D341Med (cell line): ENCODE results near the gene GLYR1.

Experiments used
- DNase-seq: peaks from one replicate; pipeline ENCODE4 v3.0.0; 2012; ENCODE audit warnings: low spot score

GLYR1 gene

GRCh38 chr16:4879049-4879448 lies 32.0 kb upstream of the GLYR1 start:
- no peak for DNase-seq

DNA sequence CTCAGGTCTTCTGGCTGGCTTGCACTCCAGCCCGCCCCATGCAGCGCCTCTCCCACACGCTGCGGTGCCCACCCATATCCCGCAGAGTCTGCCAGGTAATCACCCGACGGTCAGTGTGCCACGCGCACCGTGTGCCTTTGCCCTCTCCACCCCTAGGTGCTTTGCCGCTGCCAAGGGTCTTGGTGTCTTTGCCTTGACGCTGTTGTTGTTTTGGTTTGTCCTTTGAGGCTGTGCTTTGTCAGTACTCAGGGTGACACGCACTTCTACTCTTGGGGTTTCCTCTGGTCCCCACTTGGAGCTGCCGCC lies 30.2 kb upstream of the GLYR1 start:
- no peak for DNase-seq

- no peak for DNase-seq
These were observed 29.7 kb upstream of the GLYR1 start for GRCh38 chr16:4876646-4877379.

- no peak for DNase-seq
These were observed 27.6 kb upstream of the GLYR1 start for GRCh38 chr16:4874666-4875065.

- DNase-seq, result no peak
These were observed 26.0 kb upstream of the GLYR1 start for GRCh38 chr16:4873091-4873490.

DNA sequence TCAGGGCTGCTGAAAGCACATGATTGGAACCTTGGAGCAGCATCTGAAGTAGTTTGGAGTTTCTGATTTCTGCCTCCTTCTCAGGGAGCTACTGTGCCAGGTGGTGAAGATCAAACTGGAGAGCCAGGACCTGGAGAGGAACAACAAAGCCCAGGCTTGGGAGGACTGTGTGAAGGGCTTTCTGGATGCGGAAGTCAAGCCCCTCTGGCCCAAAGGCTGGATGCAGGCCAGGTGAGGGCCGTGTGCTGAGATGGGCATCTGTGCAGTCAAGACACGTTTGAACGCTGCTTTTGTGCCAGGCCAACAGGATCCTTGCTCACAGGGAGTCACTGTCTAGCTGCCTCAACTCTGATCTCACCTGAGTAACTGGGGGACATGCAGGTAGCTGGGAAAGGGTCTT lies 24.0 kb upstream of the GLYR1 start:
- DNase-seq, result no peak

DNA sequence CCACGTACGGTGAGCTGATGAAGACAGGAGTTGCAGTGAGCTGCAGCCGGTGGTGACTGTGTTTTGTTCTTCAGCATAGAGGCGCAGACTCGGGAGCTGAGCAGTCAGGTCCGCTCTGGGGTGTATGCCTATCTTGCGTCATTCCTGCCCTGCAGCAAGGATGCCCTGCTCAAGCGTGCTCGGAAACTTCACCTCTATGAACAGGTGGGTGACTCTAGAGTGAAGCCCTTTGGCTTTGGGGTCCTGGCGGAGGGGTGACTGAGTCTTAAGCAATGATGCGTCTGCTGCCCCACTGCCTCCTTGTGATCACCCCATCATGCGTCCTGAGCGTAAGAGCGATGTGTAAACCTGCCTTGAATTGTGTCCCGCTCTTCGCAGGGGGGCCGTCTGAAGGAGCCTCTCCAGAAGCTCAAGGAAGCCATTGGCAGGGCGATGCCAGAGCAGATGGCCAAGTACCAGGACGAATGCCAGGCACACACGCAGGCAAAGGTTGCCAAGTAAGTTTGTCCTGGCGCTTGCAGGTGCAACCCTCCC lies 23.1 kb upstream of the GLYR1 start:
- no peak for DNase-seq

GRCh38 chr16:4869147-4869805 lies 22.2 kb upstream of the GLYR1 start:
- no peak for DNase-seq

DNA sequence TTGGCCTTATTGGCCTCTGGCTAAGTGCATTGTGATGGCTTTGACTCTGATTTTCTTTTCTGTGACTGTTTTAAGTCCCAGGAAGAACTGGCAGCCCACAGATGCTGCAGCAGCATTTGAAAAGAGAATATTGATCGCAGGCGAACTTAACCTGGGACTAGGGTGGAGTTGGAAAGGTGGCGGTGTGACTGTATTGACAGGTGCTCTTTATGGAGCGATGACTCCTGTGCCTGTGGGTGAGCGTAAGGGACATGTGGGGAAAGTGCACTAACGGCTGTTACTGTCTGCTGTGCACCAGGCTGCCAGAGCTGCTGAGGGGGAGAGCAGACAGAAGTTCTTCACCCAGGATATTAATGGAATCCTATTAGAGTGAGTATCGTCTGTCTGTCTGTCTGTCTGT lies 21.4 kb upstream of the GLYR1 start:
- no peak for DNase-seq

GRCh38 chr16:4868026-4868425 lies 20.9 kb upstream of the GLYR1 start:
- DNase-seq, result no peak

- DNase-seq, result no peak
These were observed 19.5 kb upstream of the GLYR1 start for GRCh38 chr16:4866586-4866985.

DNA sequence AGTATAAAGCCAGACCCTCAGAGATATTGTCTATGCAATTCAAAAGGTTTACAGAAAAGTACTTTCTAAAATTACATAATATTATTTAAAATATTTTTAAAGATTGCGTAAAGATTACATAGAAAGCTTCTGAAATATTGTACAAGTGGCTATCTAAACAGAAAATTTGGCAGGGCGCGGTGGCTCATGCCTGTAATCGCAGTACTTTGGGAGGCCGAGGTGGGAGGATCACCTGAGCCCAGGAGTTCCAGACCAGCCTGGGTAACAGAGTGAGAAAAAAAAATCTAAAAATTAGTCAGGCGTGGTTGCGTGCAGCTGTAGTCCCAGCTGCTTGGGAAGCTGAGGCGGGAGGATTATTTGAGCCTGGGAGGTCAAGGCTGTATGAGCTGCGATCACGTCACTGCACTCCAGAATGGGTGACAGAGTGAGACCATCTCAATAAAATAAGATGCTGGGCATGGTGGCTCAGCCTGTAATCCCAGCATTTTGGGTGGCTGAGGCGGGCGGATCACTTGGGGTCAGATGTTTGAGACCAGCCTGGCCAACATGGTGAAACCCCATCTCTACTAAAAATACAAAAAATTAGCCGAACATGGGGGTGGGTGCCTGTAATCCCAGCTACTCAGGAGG lies 18.3 kb upstream of the GLYR1 start:
- no peak for DNase-seq

DNA sequence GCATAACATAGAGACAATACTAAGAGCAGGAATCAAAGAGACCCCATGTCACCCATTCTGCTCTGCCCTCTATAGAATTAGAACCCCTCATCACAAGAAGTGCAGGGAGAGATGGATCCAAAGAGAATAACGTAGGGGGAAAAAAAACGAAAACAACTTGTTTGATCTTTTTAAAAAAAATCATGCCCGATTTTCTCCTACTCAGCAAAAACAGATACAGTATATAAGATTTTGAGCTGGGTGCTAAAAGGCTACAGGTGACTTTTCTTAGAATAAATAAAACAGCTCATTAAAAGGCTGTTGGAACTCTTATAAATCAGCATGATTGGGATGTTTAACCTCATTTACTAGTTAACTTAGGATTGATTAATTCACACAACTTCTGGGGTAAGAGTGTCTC lies 17.6 kb upstream of the GLYR1 start:
- DNase-seq, result no peak

GRCh38 chr16:4862639-4863038 lies 15.6 kb upstream of the GLYR1 start:
- no peak for DNase-seq

DNA sequence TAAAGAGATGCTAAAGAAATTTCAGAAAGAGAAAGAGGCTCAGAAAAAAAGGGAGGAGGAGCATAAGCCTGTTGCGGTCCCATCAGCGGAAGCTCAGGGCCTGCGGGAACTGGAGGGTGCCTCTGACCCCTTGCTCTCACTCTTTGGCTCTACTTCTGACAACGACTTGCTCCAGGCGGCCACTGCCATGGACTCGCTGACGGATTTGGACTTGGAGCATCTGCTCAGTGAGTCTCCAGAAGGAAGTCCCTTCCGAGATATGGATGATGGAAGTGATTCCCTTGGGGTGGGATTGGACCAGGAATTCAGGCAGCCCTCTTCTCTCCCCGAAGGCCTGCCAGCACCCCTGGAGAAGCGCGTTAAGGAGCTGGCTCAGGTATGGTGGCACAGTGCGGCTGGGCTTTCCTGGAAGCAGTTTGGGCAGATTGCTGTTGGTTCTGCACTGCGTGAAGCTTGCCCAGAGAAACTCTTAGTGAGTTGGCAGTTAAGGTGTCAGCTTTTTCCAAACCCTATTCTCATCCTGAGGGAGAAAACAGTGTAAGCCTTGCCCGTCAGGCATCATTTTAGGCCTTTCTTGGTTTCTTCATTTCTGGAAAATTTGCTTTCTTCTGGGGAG lies 13.7 kb upstream of the GLYR1 start:
- DNase-seq, result no peak

DNA sequence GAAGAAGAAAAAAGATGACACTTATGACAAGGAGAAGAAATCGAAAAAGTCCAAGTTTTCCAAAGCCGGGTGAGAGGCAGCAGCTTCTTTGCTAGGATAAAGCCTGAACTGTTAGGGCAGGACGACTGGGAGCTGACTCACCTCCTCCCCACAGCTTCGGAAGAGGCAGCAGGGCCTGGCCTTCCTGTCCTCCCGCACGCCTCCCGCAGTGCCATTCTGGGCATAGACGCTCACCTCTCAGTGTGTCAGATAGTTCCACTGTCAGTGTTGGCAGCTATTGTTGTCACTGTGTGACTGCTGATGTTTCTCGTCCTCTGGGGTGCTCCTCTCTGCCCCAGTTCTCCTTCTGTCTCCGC lies 12.8 kb upstream of the GLYR1 start:
- no peak for DNase-seq

DNA sequence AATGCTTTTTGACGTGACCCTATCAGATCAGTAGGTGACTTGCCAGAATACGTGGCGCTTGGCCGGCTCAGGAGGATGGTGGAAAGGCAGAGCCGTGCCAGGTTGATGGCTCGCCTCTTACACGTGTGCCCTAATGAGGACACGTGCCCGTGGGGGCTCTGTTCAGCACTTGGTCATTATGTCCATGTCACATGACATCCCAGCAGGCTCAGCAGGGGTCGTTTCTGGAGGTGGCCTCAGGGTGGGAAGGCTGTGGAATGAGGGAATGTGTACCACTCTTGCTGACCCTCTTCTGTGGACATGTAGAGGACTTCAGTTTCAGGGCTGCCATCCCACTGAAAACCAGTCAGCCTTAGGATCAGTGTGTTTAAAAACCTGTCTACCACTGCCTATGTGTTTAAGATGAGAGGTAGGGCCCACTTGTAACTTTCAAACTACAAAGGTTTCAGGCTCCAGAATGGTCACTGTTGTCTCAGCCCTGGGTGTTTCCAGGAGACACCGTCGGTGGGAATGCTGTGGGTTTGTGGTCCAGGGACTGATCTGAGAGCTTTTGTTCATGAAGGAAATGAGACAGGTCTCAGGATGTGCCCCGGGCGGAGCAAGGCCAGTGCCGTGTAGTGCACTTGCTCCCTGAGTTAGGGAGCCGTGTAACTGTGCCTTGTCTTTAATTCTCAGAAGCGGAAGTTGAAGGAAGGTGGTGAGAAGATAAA lies 12.3 kb upstream of the GLYR1 start:
- no peak for DNase-seq

DNA sequence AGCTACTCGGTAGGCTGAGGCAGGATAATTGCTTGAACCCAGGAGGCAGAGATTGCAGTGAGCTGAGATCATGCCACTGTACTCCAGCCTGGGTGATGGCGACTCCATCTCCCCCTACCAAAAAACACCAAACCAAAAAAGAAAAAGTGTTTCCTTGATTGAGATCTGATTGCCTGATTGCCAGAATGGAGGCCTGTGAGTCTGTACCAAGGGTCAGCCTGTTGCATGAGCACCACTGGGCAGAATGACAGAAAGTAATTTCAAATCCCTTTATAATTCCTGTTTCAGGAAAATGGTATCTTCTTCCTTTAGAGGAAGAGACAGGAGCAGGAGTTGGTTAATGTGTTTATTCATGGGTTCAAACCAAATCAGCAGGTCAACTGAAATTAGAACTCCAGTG lies 8.7 kb upstream of the GLYR1 start:
- no peak for DNase-seq

DNA sequence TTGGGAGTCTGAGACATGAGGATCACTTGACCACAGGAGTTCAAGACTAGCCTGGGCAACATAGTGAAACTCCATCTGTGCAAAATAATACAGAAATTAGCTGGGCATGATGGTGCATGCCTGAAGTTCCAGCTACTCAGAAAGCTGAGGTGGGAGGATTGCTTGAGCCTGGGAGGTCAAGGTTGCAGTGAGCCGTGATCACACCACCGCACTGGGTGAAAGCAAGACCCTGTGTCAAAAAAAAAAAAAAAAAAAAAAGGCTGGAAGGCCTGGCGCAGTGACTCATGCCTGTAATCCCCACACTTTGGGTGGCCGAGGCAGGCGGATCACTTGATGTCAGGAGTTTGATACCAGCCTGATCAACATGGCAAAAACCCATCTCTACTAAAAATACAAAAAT lies 8.3 kb upstream of the GLYR1 start:
- no peak for DNase-seq

- DNase-seq, result no peak
These were observed 5.3 kb upstream of the GLYR1 start for GRCh38 chr16:4852221-4852872.

- DNase-seq, result no peak
These were observed 3.1 kb upstream of the GLYR1 start for GRCh38 chr16:4850211-4850610.
